ENCODE data around the gene FBXL19. TPM values are rescaled to one million over a fixed set of nuclear protein-coding genes. Genes with fewer than 3 reads are reported as not detected.
A peak's percentile ranks its signal among the peaks of the same experiment; 100 is the strongest.

The FBXL19 gene
- total and polyA plus RNA-seq, 2 of the 13 experiments (the other 11 are each of a cell fraction or from before 2014, with no cell fraction given) = 6.0 to 13.7 TPM

- TF ChIP-seq, protein P1, sequence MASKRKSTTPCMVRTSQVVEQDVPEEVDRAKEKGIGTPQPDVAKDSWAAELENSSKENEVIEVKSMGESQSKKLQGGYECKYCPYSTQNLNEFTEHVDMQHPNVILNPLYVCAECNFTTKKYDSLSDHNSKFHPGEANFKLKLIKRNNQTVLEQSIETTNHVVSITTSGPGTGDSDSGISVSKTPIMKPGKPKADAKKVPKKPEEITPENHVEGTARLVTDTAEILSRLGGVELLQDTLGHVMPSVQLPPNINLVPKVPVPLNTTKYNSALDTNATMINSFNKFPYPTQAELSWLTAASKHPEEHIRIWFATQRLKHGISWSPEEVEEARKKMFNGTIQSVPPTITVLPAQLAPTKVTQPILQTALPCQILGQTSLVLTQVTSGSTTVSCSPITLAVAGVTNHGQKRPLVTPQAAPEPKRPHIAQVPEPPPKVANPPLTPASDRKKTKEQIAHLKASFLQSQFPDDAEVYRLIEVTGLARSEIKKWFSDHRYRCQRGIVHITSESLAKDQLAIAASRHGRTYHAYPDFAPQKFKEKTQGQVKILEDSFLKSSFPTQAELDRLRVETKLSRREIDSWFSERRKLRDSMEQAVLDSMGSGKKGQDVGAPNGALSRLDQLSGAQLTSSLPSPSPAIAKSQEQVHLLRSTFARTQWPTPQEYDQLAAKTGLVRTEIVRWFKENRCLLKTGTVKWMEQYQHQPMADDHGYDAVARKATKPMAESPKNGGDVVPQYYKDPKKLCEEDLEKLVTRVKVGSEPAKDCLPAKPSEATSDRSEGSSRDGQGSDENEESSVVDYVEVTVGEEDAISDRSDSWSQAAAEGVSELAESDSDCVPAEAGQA (IDR thresholded peaks at IDR 0.05; ENCODE audit: low read depth) = peak; percentile 59; the same call in 1 of the 2 replicates
- TF ChIP-seq, protein P1 (CRISPR knock-in tag; IDR thresholded peaks at IDR 0.05; ENCODE audit: borderline replicate concordance) = no peak
- TF ChIP-seq DNMT3B (CRISPR knock-in tag; conservative IDR thresholded peaks at IDR 0.05) (no peak; the same call in 1 of the 2 replicates), ZNF281 (CRISPR knock-in tag; IDR thresholded peaks at IDR 0.05; ENCODE audit: borderline replicate concordance) (peak; percentile 43; the same call in 1 of the 2 replicates), MTF1 (CRISPR knock-in tag; IDR thresholded peaks at IDR 0.05) (no peak), ZC3H13 (CRISPR knock-in tag; IDR thresholded peaks at IDR 0.05) (peak; percentile 89; the same call in 1 of the 2 replicates), ZNF672 (CRISPR knock-in tag; IDR thresholded peaks at IDR 0.05) (no peak), ZNF331 (CRISPR knock-in tag; IDR thresholded peaks at IDR 0.05) (peak; percentile 93), DNMT1 (CRISPR knock-in tag; IDR thresholded peaks at IDR 0.05) (peak; percentile 38; the same call in 1 of the 2 replicates), KLF6 (CRISPR knock-in tag; IDR thresholded peaks at IDR 0.05) (peak; percentile 90; the same call in 1 of the 2 replicates), KLF12 (CRISPR knock-in tag; IDR thresholded peaks at IDR 0.05; ENCODE audit: borderline replicate concordance) (no peak; the same call in 1 of the 2 replicates), HHEX (CRISPR knock-in tag; IDR thresholded peaks at IDR 0.05) (peak; percentile 17; the same call in 1 of the 2 replicates), MAF1 (CRISPR knock-in tag; IDR thresholded peaks at IDR 0.05; ENCODE audit: borderline replicate concordance) (0 out of 2 replicates have a peak, but pooled peaks have one; percentile 58), PHF20 (CRISPR knock-in tag; IDR thresholded peaks at IDR 0.05) (peak; percentile 78), HOXA3 (CRISPR knock-in tag; IDR thresholded peaks at IDR 0.05) (peak; percentile 86), ZFY (CRISPR knock-in tag; IDR thresholded peaks at IDR 0.05) (peak; percentile 77)
- TF ChIP-seq, protein P2, sequence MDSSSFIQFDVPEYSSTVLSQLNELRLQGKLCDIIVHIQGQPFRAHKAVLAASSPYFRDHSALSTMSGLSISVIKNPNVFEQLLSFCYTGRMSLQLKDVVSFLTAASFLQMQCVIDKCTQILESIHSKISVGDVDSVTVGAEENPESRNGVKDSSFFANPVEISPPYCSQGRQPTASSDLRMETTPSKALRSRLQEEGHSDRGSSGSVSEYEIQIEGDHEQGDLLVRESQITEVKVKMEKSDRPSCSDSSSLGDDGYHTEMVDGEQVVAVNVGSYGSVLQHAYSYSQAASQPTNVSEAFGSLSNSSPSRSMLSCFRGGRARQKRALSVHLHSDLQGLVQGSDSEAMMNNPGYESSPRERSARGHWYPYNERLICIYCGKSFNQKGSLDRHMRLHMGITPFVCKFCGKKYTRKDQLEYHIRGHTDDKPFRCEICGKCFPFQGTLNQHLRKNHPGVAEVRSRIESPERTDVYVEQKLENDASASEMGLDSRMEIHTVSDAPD (CRISPR knock-in tag; IDR thresholded peaks at IDR 0.05) = 0 out of 2 replicates have a peak, but pooled peaks have one; percentile 75
Observed at GRCh38 chr16:30949650-30950515, 26.5 kb downstream of the FBXL19 start (continued).

All from HepG2 (cell line).